BLaER1 treated with 17β-estradiol and CSF1 and Interleukin-3, amounts not matched to agents 10 nM and 100 nM (cell line): Measurements from ENCODE around the gene STX8.
A peak's percentile ranks its signal among the peaks of the same experiment; 100 is the strongest.

Experiments
- H3K27ac ChIP-seq, 11 experiments: shearing (Covaris generic); formaldehyde crosslinking; 2 replicates each; pipeline ENCODE4 v1.8.1; 2022
- H3K27me3 ChIP-seq, 11 experiments: shearing (Covaris generic); formaldehyde crosslinking; 2 replicates each; pipeline ENCODE4 v1.8.1; 2022
- H3K36me3 ChIP-seq, 11 experiments: shearing (Covaris generic); formaldehyde crosslinking; 2 replicates each; pipeline ENCODE4 v1.8.1; 2022
- H3K4me1 ChIP-seq, 10 experiments: shearing (Covaris generic); formaldehyde crosslinking; 2 replicates each; pipeline ENCODE4 v1.8.1; 2022
- H3K4me2 ChIP-seq, 11 experiments: shearing (Covaris generic); formaldehyde crosslinking; 2 replicates each; pipeline ENCODE4 v1.8.1; 2022
- H3K4me3 ChIP-seq, 10 experiments: shearing (Covaris generic); formaldehyde crosslinking; 2 replicates each; pipeline ENCODE4 v1.8.1; 2022
- H3K9ac ChIP-seq, 11 experiments: shearing (Covaris generic); formaldehyde crosslinking; 2 replicates each; pipeline ENCODE4 v1.8.1; 2022
- H3K9me3 ChIP-seq, 11 experiments: shearing (Covaris generic); formaldehyde crosslinking; replicated peaks in 1 of 11; 2 replicates each; pipeline ENCODE4 v1.8.1; 2022
- H4K20me1 ChIP-seq, 11 experiments: shearing (Covaris generic); formaldehyde crosslinking; 2 replicates each; pipeline ENCODE4 v1.8.1; 2022
- Cebpa-rat ChIP-seq, 11 experiments: shearing (Covaris generic); IDR thresholded peaks; 2 replicates each; pipeline ENCODE4 v1.8.1; 2022

The STX8 gene

DNA sequence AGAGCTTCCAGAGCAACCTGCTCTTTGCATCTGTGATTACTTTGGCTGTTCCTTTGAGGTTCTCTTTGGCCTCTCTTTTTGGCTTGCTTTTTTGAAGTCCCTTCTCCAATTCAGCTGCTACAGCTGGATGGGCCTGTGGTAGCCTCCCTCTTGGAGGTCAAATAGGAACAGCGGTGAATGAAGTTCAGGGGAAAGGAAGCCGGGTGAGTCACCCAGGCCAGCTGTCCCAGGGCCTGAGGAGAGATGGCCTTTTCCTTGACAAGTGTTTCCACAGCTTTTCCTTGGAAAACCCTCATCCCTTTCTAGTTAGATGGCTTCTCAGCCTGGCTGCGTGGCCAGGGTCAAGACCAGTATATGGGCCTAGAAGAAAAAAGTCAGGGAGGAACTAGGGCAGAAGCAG is 103.1 kb downstream of the STX8 start:
- no peak overlapping the region for H3K9ac ChIP-seq
- no peak for TF ChIP-seq Cebpa-rat (IDR thresholded peaks at IDR 0.05)

DNA sequence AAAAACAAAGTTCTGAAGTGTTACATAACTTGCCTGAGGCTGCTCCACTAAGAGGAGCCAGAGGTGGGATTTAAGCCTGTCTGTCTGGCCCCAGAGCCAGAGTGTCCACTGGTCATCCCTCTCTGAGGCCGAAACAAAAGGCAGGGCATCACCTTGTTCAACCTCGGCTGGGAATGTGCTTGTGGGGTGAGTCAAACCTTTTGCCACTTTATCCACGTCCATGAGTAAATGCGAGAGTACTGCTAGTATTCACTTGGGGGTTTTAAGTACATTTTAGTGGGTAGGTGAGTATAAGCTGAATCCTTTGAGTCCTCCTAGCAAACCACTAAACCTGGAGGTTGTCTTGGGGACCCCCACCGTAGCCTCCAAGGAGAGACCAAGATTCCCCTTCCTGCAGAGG is 103.5 kb downstream of the STX8 start:
- Histone ChIP-seq H3K4me1 (peaks cover 16 to 47% (median 33%) of the 10 kb centered on the region in 10 experiments), H3K4me3 (no peak overlapping the region), H3K27ac (no peak overlapping the region), H3K27me3 (no peaks in the 10 kb centered on the region), H4K20me1 (peaks cover 0 to 6% (median 0%) of the 10 kb centered on the region in 11 experiments; a peak in 2 of 22 replicates), H3K36me3 (peaks cover 5 to 41% (median 24%) of the 10 kb centered on the region in 11 experiments; a peak in 18 of 22 replicates), H3K4me2 (peak overlapping the region in 3 of 11 experiments; percentile 12 to 28 (median 15); a peak in 4 of 22 replicates), H3K9ac (no peak overlapping the region), H3K9me3 (peaks cover 0 to 13% (median 5%) of the 10 kb centered on the region in 11 experiments; a peak in 7 of 22 replicates)
- TF ChIP-seq Cebpa-rat (IDR thresholded peaks at IDR 0.05): no peak

More for the DNA sequence above, 103.1 kb downstream of the STX8 start:
- Histone ChIP-seq H3K4me1 (peaks cover 16 to 47% (median 33%) of the 10 kb centered on the region in 10 experiments), H3K9me3 (peaks cover 0 to 13% (median 5%) of the 10 kb centered on the region in 11 experiments; a peak in 7 of 22 replicates), H3K27ac (no peak overlapping the region), H3K36me3 (peaks cover 5 to 41% (median 24%) of the 10 kb centered on the region in 11 experiments; a peak in 18 of 22 replicates), H3K4me2 (peak overlapping the region in 3 of 11 experiments; percentile 12 to 28 (median 15); a peak in 5 of 22 replicates), H3K4me3 (no peak overlapping the region), H4K20me1 (peaks cover 0 to 6% (median 0%) of the 10 kb centered on the region in 11 experiments; a peak in 2 of 22 replicates), H3K27me3 (no peaks in the 10 kb centered on the region)

DNA sequence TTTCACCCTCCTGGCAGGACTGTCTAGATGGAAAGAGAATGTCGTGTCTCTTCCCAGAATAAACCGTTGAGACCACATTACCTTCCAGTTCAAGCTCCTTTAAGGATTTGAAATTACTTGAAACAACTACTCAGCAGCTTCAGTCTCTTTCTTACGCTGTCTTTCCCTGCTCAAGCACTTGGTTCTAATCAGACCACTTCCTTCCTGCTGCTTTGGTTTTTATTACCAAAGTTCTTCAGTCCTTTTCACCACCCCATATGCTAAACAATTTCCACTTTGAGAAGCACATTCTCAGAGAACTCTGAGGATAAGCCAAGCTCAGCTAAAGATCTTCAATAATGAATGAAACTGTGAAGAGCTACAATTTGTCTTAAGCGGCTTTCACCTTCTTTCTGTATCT is 105.4 kb downstream of the STX8 start:
- H3K4me1 ChIP-seq: peaks cover 22 to 49% (median 37%) of the 10 kb centered on the region in 10 experiments
- H3K9me3 ChIP-seq: peaks cover 0 to 9% (median 2%) of the 10 kb centered on the region in 11 experiments; a peak in 7 of 22 replicates
- H3K36me3 ChIP-seq: peaks cover 5 to 29% (median 18%) of the 10 kb centered on the region in 11 experiments; a peak in 17 of 22 replicates
- H3K4me3 ChIP-seq: no peak overlapping the region
- TF ChIP-seq Cebpa-rat (IDR thresholded peaks at IDR 0.05): no peak
- H3K27ac ChIP-seq: peak overlapping the region; percentile 3 to 43 (median 28); a peak in 17 of 22 replicates
- peak overlapping the region; percentile 57 to 79 (median 65) for H3K4me2 ChIP-seq
- H3K27me3 ChIP-seq: no peaks in the 10 kb centered on the region
- H3K9ac ChIP-seq: peak overlapping the region in 7 of 11 experiments; percentile 4 to 45 (median 25); a peak in 9 of 22 replicates
- peaks cover 0 to 6% (median 0%) of the 10 kb centered on the region in 11 experiments; a peak in 2 of 22 replicates for H4K20me1 ChIP-seq

DNA sequence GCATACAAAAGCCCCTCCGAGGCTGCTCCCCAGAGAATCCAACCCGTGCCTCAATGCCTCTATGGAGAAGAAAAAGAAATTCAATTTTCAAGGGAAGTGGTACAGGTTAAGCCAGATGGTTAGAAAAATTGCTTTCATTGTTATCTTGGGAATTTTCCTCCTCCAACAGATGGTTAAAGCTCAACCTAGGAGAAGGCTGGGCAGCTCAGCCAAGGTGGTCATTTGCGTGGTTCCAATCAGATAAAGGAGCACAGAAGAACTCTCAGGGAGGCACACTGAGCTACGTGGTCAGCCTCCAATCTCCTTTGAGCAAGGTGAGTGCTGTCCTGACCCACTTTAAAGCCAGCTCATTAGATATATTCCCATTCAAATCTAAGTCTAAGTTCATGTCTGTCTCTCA is 106.7 kb downstream of the STX8 start:
- 0 out of 22 replicates have a peak overlapping the region, but pooled peaks of 2 of the 11 experiments have one; percentile 4 to 9 for H3K27ac ChIP-seq
- no peak overlapping the region for H3K9ac ChIP-seq
- H4K20me1 ChIP-seq: peaks cover 0 to 6% (median 0%) of the 10 kb centered on the region in 11 experiments; a peak in 2 of 22 replicates
- peak overlapping the region in 7 of 11 experiments; percentile 5 to 75 (median 66); a peak in 8 of 22 replicates for H3K4me2 ChIP-seq
- peaks cover 5 to 17% (median 12%) of the 10 kb centered on the region in 11 experiments; a peak in 16 of 22 replicates for H3K36me3 ChIP-seq
- no peaks in the 10 kb centered on the region for H3K27me3 ChIP-seq
- no peak overlapping the region for H3K4me3 ChIP-seq
- peaks cover 0 to 6% (median 0%) of the 10 kb centered on the region in 11 experiments; a peak in 6 of 22 replicates for H3K9me3 ChIP-seq
- peaks cover 34 to 55% (median 47%) of the 10 kb centered on the region in 10 experiments for H3K4me1 ChIP-seq
- no peak for TF ChIP-seq Cebpa-rat (IDR thresholded peaks at IDR 0.05)

DNA sequence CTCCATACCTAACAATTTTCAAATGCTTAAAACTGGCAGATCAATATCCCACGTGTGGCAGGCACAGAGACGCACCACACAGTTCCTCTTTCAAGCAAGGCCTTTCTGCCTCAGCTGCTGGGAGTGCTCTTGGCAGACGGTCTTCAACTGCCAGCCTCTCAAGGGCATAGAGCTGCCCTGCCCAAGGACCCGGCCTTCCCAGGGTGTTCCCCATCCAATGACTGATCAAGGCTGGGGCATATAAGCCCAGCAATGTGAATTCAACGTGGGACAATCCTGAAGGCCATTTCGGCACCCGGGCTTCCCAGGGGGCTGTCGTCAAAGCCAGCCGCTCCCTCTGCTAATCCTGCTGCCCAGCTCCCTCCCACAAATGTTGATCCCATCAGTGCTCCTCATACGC is 107.1 kb downstream of the STX8 start:
- no peak overlapping the region for H3K9ac ChIP-seq
- peaks cover 3 to 13% (median 10%) of the 10 kb centered on the region in 11 experiments; a peak in 14 of 22 replicates for H3K36me3 ChIP-seq
- TF ChIP-seq Cebpa-rat (IDR thresholded peaks at IDR 0.05): no peak
- H3K4me1 ChIP-seq: peaks cover 37 to 58% (median 49%) of the 10 kb centered on the region in 10 experiments
- H3K27ac ChIP-seq: 0 out of 22 replicates have a peak overlapping the region, but pooled peaks of 2 of the 11 experiments have one; percentile 4 to 9
- peak overlapping the region in 7 of 11 experiments; percentile 5 to 75 (median 66); a peak in 6 of 22 replicates for H3K4me2 ChIP-seq
- peaks cover 0 to 6% (median 0%) of the 10 kb centered on the region in 11 experiments; a peak in 3 of 22 replicates for H3K9me3 ChIP-seq
- no peaks in the 10 kb centered on the region for H3K27me3 ChIP-seq
- H3K4me3 ChIP-seq: no peak overlapping the region
- peaks cover 0 to 6% (median 0%) of the 10 kb centered on the region in 11 experiments; a peak in 2 of 22 replicates for H4K20me1 ChIP-seq

DNA sequence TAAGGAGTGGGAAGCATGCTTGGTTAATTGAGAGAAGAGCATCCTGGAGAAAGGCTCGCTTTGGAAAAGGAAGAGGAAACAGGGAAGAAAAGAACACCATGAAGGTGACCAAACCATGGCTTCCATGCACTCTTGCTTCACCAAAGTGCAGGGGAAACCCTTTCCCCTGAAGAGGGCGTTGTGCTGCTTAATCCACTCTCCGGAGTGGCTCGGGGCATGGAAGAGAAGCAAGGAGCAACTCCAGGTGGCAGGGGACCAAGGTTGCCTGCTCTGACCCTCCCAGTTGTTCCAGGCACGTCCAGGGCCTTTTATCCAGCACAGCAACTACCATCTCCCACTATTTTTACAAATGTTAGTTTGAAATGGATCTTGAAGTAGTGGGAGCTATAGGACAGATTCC is 108.1 kb downstream of the STX8 start:
- no peak overlapping the region for H3K9ac ChIP-seq
- peaks cover 0 to 6% (median 0%) of the 10 kb centered on the region in 11 experiments; a peak in 2 of 22 replicates for H4K20me1 ChIP-seq
- no peak for TF ChIP-seq Cebpa-rat (IDR thresholded peaks at IDR 0.05)
- no peak overlapping the region for H3K27ac ChIP-seq
- no peak overlapping the region for H3K4me3 ChIP-seq
- no peaks in the 10 kb centered on the region for H3K27me3 ChIP-seq
- H3K4me1 ChIP-seq: peaks cover 34 to 55% (median 48%) of the 10 kb centered on the region in 10 experiments
- H3K4me2 ChIP-seq: no peak overlapping the region
- peaks cover 0 to 5% (median 0%) of the 10 kb centered on the region in 11 experiments; a peak in 1 of 22 replicates for H3K9me3 ChIP-seq
- peaks cover 0 to 7% (median 5%) of the 10 kb centered on the region in 11 experiments; a peak in 11 of 22 replicates for H3K36me3 ChIP-seq

DNA sequence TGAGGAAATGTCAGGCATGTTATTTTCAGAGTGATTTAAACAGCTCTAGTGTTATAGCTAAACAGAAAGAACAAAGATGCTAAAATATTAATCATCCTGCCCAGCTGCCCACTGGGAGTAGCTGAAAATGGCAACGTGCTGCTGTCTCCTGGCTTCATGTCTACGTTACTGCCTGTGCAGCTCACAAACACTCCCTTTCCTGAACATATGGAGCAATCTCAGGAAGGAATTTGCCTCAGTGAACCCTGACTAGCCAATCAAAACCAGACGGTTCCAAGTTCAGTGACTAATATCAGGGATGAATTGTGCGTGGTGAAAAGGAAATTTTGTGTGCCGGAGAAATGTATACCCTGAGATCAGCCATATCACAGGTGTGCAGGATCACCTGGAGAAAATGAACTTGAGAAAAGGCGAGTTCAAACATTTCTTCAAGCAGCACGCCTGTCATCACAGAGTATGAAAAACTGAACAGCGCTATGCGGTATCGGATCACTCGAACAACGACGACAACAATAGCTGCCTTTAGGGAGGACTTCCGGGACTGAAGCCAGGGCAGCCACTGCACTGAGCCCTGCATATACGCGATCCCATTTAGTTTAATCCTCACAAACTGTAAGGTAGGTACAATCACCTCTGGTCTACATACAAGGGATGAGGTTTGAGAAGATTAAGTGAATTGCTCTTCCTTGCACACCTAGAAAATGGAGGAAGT is 110.3 kb downstream of the STX8 start:
- Histone ChIP-seq H3K4me1 (peaks cover 21 to 42% (median 38%) of the 10 kb centered on the region in 10 experiments), H3K4me2 (peak overlapping the region in 8 of 11 experiments; percentile 18 to 55 (median 36); a peak in 14 of 22 replicates), H3K9ac (no peak overlapping the region), H3K36me3 (peaks cover 0 to 6% (median 0%) of the 10 kb centered on the region in 11 experiments; a peak in 1 of 22 replicates), H4K20me1 (peaks cover 0 to 6% (median 0%) of the 10 kb centered on the region in 11 experiments; a peak in 2 of 22 replicates), H3K27me3 (no peaks in the 10 kb centered on the region), H3K4me3 (no peak overlapping the region), H3K27ac (no peak overlapping the region), H3K9me3 (peaks cover 0 to 3% (median 0%) of the 10 kb centered on the region in 11 experiments; a peak in 2 of 22 replicates)
- TF ChIP-seq Cebpa-rat (IDR thresholded peaks at IDR 0.05): no peak

DNA sequence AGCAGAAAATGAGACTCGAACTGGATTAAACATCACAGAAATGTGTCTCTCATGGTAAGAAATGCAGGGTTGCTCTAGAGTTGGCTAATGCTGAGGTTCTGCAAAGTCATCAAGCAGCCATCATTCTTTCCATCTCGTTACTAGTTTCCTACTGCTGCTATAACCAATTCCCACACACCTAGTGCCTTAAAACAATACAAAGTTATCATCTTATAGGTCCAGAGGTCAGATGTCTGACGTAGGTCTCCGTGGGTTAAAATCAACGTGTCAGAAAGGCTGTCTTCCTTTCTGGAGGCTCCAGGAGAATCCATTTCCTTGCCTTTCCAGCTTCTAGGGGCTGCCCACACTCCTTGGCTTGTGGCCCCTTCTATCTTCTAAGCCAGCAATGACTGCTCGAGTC is 118.6 kb downstream of the STX8 start:
- Histone ChIP-seq H3K4me3 (no peak overlapping the region), H3K4me1 (no peaks in the 10 kb centered on the region), H3K27ac (no peak overlapping the region), H3K27me3 (no peaks in the 10 kb centered on the region), H3K9ac (no peak overlapping the region), H4K20me1 (no peaks in the 10 kb centered on the region; a peak in 1 of 22 replicates), H3K9me3 (peaks cover 0 to 14% (median 6%) of the 10 kb centered on the region in 11 experiments; a peak in 9 of 22 replicates), H3K4me2 (no peak overlapping the region), H3K36me3 (peaks cover 0 to 14% (median 0%) of the 10 kb centered on the region in 11 experiments; a peak in 7 of 22 replicates)
- no peak for TF ChIP-seq Cebpa-rat (IDR thresholded peaks at IDR 0.05)
